ENCODE measurements around the gene PEX5L.

DNA sequence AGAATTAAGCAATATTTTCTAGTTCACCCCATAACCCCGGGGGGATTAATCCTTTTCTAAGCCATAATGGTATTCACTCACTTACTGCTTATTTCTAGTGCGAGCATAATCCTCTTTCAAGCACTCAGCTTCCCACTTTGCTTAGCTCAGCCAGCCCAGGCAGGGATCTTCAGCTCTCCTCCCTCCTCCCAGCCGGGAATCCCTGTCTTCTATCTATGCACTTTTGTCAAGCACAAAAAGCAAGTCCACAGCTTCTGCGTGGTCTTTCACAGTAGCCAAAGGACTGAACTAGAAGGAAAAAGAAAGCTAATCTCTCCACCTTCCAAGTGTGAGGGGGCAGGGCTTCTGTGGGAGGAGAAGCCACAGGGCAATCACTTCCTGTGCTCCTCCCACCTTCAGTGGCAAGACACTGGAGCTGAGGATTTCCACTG lies 62.8 kb downstream of the PEX5L start:
- TF ChIP-seq POLR2A (IDR thresholded peaks at IDR 0.05; ENCODE audit: low read depth, low read length) (no peak), TAF1 (IDR thresholded peaks at IDR 0.05; ENCODE audit: borderline replicate concordance, low read depth, low read length) (no peak)
